ENCODE data around the gene EEPD1. TPM values are rescaled to one million over a fixed set of nuclear protein-coding genes. Genes with fewer than 3 reads are reported as not detected.
A peak's percentile ranks its signal among the peaks of the same experiment; 100 is the strongest.

EEPD1 gene
- total RNA-seq, 1 donor from 2014 or later, result 9.8 TPM

- Histone ChIP-seq H3K27ac (no peak overlapping the region), H3K36me3 (no peaks in the 10 kb centered on the region), H3K27me3 (no peaks in the 10 kb centered on the region), H3K9me3 (no peaks in the 10 kb centered on the region), H3K4me3 (no peak overlapping the region), H3K4me1 (peaks cover 4% of the 10 kb centered on the region)
- intact Hi-C loops (cut with DNase I), result no loop called here
- DNase-seq (ENCODE audit: extremely low spot score in 2 of 2), result peak in 1 of 2 donors; percentile 49
- TF ChIP-seq CTCF (IDR thresholded peaks at IDR 0.05), result no peak
These were observed 156.2 kb downstream of the EEPD1 start for GRCh38 chr7:36309301-36309700.

- no peaks in the 10 kb centered on the region for H3K27me3 ChIP-seq
- H3K36me3 ChIP-seq, result no peaks in the 10 kb centered on the region
- DNase-seq (ENCODE audit: extremely low spot score in 2 of 2), result no peak
- no peaks in the 10 kb centered on the region for H3K9me3 ChIP-seq
- H3K4me3 ChIP-seq, result no peak overlapping the region
- TF ChIP-seq CTCF (IDR thresholded peaks at IDR 0.05) (no peak), POLR2AphosphoS5 (IDR thresholded peaks at IDR 0.05; ENCODE audit: insufficient read depth in 1 of 2, low read depth in 1 of 2) (no peak), POLR2A (IDR thresholded peaks at IDR 0.05) (no peak)
- H3K4me1 ChIP-seq, result no peaks in the 10 kb centered on the region
- no peak overlapping the region for H3K27ac ChIP-seq
- intact Hi-C loops (cut with DNase I), result no loop called here
These were observed 156.7 kb downstream of the EEPD1 start for GRCh38 chr7:36309716-36310115.

GRCh38 chr7:36310897-36311296 lies 157.8 kb downstream of the EEPD1 start:
- peak in 1 of 2 donors; percentile 34 for DNase-seq (ENCODE audit: extremely low spot score in 2 of 2)
- TF ChIP-seq CTCF (IDR thresholded peaks at IDR 0.05) (no peak), POLR2A (IDR thresholded peaks at IDR 0.05) (no peak), POLR2AphosphoS5 (IDR thresholded peaks at IDR 0.05; ENCODE audit: insufficient read depth in 1 of 2, low read depth in 1 of 2) (no peak)
- H3K36me3 ChIP-seq, result no peaks in the 10 kb centered on the region
- H3K27me3 ChIP-seq, result no peaks in the 10 kb centered on the region
- no peaks in the 10 kb centered on the region for H3K9me3 ChIP-seq
- no peak overlapping the region for H3K27ac ChIP-seq
- intact Hi-C loops (cut with DNase I), result no loop called here
- no peaks in the 10 kb centered on the region for H3K4me1 ChIP-seq
- H3K4me3 ChIP-seq, result no peak overlapping the region

- no peak overlapping the region for H3K4me3 ChIP-seq
- TF ChIP-seq POLR2A (IDR thresholded peaks at IDR 0.05), result no peak
- TF ChIP-seq CTCF (IDR thresholded peaks at IDR 0.05), result no peak
- no peak for TF ChIP-seq POLR2AphosphoS5 (IDR thresholded peaks at IDR 0.05; ENCODE audit: insufficient read depth in 1 of 2, low read depth in 1 of 2)
- intact Hi-C loops (cut with DNase I), result no loop called here
- no peaks in the 10 kb centered on the region for H3K36me3 ChIP-seq
- no peaks in the 10 kb centered on the region for H3K27me3 ChIP-seq
- peak in 1 of 2 donors; percentile 90 for DNase-seq (ENCODE audit: extremely low spot score in 2 of 2)
- H3K4me1 ChIP-seq, result no peaks in the 10 kb centered on the region
- H3K27ac ChIP-seq, result no peak overlapping the region
- no peaks in the 10 kb centered on the region for H3K9me3 ChIP-seq
These were observed 158.5 kb downstream of the EEPD1 start for GRCh38 chr7:36311539-36311938.

GRCh38 chr7:36312064-36312914 lies 159.2 kb downstream of the EEPD1 start:
- H3K4me3 ChIP-seq, result no peak overlapping the region
- intact Hi-C loops (cut with DNase I), result no loop called here
- no peaks in the 10 kb centered on the region for H3K27me3 ChIP-seq
- H3K9me3 ChIP-seq, result no peaks in the 10 kb centered on the region
- H3K27ac ChIP-seq, result no peak overlapping the region
- peak in 1 of 2 donors; percentile 93 for DNase-seq (ENCODE audit: extremely low spot score in 2 of 2)
- no peaks in the 10 kb centered on the region for H3K4me1 ChIP-seq
- no peak for TF ChIP-seq POLR2AphosphoS5 (IDR thresholded peaks at IDR 0.05; ENCODE audit: insufficient read depth in 1 of 2, low read depth in 1 of 2)
- H3K36me3 ChIP-seq, result no peaks in the 10 kb centered on the region
